Activated CD8-positive, alpha-beta memory T cell treated with anti-CD3 and anti-CD28 coated beads for 24 hours (primary cell): ENCODE data around the gene FBXO48.
A peak's percentile ranks its signal among the peaks of the same experiment; 100 is the strongest.
"Not testable (repeated sequence)": the region's sequence is repeated elsewhere in the genome, so short reads cannot be mapped to it uniquely, and the experiment has no call there.

Experiments
- DNase-seq: peaks from one replicate; pipeline ENCODE4 v3.0.0-alpha.2; 2020

FBXO48 gene

DNA sequence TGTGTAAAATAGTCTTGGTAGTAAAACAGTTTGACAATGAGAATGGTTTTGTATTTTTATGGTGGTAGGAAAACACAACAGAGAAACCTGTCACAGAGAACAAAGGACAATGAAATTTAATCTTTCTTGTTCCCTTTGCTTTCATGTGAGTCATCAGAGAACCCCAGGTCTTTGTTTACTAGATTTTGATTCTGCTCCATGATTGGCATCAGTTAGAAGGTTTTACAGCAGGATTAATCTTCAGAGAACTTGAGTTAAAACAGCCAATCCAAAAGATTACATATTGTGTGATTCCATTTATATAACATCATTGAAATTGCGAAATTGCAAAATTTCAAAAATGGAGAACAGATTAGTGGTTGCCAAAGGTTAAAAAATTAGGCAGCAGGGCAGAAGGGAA, 2.8 kb upstream of the FBXO48 start:
- DNase-seq = no peak

- DNase-seq = no peak
Measured at GRCh38 chr2:68468801-68469200, 1.7 kb upstream of the FBXO48 start.

DNA sequence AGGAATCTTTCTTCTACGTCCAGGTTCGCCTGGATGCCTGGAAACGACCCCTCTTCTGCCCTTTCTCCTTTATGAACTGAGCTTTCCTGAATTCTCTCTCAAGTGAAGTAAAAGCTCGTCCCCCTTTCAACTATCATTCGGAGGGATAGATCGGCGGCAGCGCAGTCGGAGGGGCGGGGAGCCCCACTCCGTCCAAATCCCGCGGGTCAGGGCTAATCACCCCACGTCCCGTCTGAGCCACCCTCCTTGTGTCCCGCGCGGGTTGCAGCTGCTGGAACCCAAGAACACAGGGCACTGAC, 367 bp downstream of the FBXO48 start:
- no peak for DNase-seq

DNA sequence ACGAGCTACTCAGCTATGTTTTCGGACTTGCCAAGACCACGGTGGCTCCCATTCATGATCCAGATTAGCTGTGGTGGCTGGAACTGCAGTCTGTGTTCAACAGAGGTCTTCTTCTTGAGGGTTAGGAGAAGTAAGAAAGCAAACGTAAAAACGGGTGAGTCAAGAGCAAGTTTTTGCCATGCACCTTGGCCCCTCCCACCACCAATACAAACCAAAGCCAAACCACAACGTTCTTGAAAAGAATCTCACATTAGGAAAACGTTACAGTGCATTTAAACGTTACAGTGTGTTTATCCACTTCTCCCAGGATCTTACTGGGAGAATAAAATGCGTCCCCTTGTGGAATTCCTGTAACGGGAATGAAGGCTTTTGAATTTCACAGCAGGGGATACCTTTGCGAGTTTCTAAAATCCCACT, 725 bp downstream of the FBXO48 start:
- DNase-seq = peak; percentile 70

DNA sequence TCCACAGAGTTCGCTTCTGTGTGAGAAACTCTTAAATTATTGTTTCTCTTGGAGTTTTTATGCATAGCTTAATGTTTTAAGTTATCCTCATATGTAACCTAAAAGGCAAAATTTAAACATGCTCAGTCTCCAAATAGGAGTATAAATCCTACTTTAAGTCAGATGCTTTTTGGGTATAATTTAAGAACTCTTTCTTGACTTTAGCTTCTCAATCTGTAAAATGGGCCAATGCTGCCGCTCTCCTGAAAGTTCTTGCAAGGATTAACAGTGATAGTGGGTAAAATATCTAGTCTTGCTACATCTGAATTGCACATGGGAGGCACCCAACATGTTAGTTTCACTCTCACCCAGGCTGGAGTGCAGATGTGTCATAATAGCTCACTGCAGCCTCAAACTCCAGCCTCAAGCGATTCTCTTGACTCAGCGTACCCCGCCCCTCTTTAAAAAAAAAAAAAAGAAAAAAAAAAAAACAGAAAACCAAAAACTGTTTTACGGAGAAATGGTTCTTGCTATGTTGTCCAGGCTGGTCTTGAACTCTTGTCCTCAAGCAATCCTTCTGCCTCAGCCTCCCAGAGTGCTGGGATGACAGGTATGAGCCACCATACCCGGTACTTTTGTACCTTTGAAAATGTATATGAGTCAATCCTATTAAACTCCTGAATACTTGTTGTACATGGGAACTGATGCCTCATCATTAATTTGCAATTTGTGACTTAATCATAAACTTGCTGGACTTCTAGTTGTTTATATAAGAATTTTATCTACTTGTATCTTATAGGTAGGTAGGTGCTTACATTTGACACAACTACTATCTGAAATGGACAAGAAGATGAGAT, 1.8 kb downstream of the FBXO48 start:
- DNase-seq = peak; percentile 58

GRCh38 chr2:68464651-68465050, 2.4 kb downstream of the FBXO48 start:
- DNase-seq = no peak

GRCh38 chr2:68463287-68463877, 3.7 kb downstream of the FBXO48 start:
- DNase-seq = no peak

DNA sequence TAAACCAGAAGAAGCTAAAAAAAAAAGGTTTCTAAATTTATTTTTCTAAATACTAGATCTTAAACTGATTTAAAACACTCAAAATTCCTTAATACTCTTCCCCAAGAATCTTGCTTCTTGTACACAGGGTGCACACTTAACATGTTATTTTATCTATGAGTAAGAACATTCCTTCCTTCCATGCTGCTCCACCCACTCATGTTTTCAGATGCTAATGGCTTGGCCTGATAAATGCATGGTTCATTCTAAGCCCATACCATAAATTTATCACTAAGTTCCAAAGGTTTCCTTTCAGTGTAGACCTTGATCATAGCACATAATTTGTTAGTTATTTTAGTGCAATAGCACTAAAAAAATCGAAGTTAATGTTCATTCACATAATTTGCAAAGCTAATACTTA, 8.1 kb downstream of the FBXO48 start:
- no peak for DNase-seq

GRCh38 chr2:68456198-68456597, 10.9 kb downstream of the FBXO48 start:
- DNase-seq = no peak

GRCh38 chr2:68454719-68455118, 12.4 kb downstream of the FBXO48 start:
- no peak for DNase-seq

DNA sequence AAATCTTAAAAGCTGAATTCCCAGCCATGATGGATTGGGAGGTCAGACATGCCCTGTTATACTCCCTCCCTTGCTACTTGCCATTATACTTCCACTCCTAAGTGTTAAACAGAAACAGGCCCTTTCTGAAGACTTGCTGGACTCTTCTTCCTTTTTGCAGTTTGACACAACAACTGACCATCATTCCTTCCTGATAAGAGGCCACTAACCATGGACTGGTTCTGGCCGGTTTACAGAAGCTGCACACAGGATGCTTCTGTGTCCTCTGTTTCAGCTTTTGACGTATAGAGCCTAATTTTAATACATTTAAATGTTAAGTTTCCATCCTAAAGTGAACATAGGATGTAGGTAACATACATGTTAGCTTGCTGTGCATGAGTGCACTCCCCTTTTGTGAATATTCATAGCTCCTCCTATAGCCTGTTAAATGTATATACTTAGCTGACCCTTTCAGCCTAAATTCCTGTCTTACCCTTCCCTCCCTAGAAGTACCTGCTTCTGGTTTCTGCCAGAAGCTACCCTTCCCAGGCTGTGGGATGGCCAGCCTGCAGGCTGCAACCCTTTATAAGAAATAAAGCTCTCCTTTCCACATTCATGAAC, 13.2 kb downstream of the FBXO48 start:
- DNase-seq = no peak

- no peak for DNase-seq
Measured at GRCh38 chr2:68452158-68452900, 14.8 kb downstream of the FBXO48 start.

- no peak for DNase-seq
Measured at GRCh38 chr2:68448671-68449653, 18.1 kb downstream of the FBXO48 start.

- no peak for DNase-seq
Measured at GRCh38 chr2:68447118-68447517, 20.0 kb downstream of the FBXO48 start.

GRCh38 chr2:68446425-68446824, 20.7 kb downstream of the FBXO48 start:
- not testable (repeated sequence) for DNase-seq

GRCh38 chr2:68441994-68442322, 25.1 kb downstream of the FBXO48 start:
- no peak for DNase-seq

- peak; percentile 89 for DNase-seq
Measured at GRCh38 chr2:68441179-68441993, 25.7 kb downstream of the FBXO48 start.

DNA sequence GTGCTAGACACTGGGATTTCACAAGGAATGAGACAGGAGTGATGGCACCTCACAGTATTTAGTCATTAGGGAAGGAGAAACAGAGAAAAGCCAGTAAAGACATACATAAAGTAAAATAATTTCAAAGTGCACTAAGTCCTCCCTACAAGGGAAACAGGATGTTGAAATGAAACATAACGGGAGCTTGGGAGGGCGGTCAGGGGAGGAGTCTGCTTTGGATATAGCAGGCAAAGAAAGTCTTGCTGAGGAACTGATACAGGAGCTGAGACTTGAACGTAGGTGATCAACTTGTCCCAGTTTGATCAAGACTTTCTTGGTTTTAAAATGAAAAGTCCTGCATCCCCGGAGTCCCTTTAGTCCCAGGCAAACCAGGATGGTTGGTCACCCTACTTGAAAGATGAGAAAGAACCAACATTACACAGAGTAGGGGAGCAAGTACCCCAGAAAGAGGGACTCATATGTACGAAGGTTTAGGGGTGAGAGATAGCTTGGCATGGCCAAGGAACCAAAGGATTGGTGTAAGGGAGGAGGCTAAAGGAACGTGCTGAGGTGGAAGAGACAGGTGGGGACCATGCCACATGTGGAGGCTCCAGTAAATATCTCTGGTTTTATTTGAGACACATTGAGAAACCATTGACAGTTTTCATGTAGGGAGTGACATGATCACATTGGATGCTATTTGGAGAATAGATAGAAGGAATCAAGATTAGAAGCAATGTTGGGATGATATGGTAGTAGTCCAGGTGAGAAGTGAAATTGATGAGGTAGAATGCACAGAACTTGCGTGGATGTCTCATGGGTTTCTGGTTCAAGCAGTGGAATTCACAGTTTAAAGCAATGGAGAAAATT, 28.4 kb downstream of the FBXO48 start:
- DNase-seq = no peak

GRCh38 chr2:68436270-68436669, 30.8 kb downstream of the FBXO48 start:
- DNase-seq = no peak

DNA sequence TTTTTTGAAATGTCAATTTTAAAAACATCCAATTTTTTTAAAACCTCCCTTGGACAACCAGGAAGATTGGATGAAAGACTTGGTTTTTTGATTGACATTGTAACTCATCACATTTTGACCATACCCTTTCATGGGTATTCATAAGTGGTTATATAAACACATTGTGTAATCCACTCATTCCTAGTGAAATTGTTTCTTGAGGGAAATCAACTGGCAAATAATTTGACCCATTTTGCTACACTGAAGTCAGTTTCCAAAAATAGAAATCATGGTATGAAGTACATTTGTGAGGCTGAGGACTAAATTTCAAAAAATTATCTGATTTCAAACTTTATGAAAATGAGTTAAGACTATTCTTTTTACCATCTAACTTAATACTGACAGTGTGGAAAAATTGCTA, 31.5 kb downstream of the FBXO48 start:
- no peak for DNase-seq

GRCh38 chr2:68434981-68435380, 32.1 kb downstream of the FBXO48 start:
- no peak for DNase-seq
